IMR-90 (cell line): ENCODE measurements around the gene PATJ. TPM values are rescaled to one million over a fixed set of nuclear protein-coding genes. Genes with fewer than 3 reads are reported as not detected.

Experiments
- ATAC-seq: fragments of 200-7000 bp; cut with Tn5 transposase; 2 replicates; pipeline ENCODE4 v1.9.1; 2020; ENCODE audit warnings: low read depth, mild to moderate bottlenecking, moderate library complexity
- BruUV-seq: library from RNA; stranded (reverse); fragments of 400-500 nt; replicated peaks from 2 replicates; lab custom pipeline; 2021; lab: Mats Ljungman, UMichigan
- CTCF ChIA-PET: fragments of 300-600 bp; formaldehyde crosslinking; extraction: SDS; loops from one replicate; lab custom pipeline; 2021; ENCODE audit warnings: antibody characterized with exemption; lab: Yijun Ruan, JAX
- POLR2A ChIA-PET: fragments of 300-600 bp; sonication (Branson Sonifier 250); formaldehyde crosslinking; loops from one replicate; lab custom pipeline; 2022; ENCODE audit warnings: antibody characterized with exemption; ENCODE audit not compliant: unreplicated experiment; lab: Charles Lee
- DNase-seq: peaks from one replicate; pipeline ENCODE4 v3.0.0; 2013
- H2AFZ ChIP-seq: replicated peaks from 2 replicates; pipeline ENCODE3; 2013; ENCODE audit warnings: low read length, mild to moderate bottlenecking; ENCODE audit not compliant: poor library complexity
- H2AK5ac ChIP-seq: 2 replicates; pipeline ENCODE4 v1.6.1; 2013; ENCODE audit warnings: low read depth, low read length, inconsistent platforms
- H2AK9ac ChIP-seq: replicated peaks from 2 replicates; pipeline ENCODE3; 2013; ENCODE audit warnings: mild to moderate bottlenecking, low read depth, low read length, moderate library complexity; ENCODE audit not compliant: poor library complexity
- H2BK120ac ChIP-seq: 2 replicates; pipeline ENCODE4 v1.6.1; 2013; ENCODE audit warnings: low read depth, low read length, inconsistent platforms
- H2BK15ac ChIP-seq: 3 replicates; pipeline ENCODE4 v1.6.1; 2013; ENCODE audit warnings: low read depth, low read length, inconsistent platforms
- H2BK20ac ChIP-seq: 2 replicates; pipeline ENCODE4 v1.6.1; 2013; ENCODE audit warnings: low read depth, mild to moderate bottlenecking, inconsistent platforms, low read length, moderate library complexity
- H2BK5ac ChIP-seq: 2 replicates; pipeline ENCODE4 v1.6.1; 2013; ENCODE audit warnings: mild to moderate bottlenecking, low read depth, low read length, inconsistent platforms; ENCODE audit not compliant: poor library complexity, severe bottlenecking
- H3K14ac ChIP-seq: replicated peaks from 2 replicates; pipeline ENCODE4 v1.6.1; 2013; ENCODE audit warnings: low read depth, low read length, inconsistent platforms
- H3K18ac ChIP-seq: 2 replicates; pipeline ENCODE4 v1.6.1; 2013; ENCODE audit warnings: low read depth, low read length, control low read depth
- H3K23ac ChIP-seq: 2 replicates; pipeline ENCODE4 v1.6.1; 2013; ENCODE audit warnings: low read depth, low read length, inconsistent platforms
- H3K27ac ChIP-seq: 2 replicates; pipeline ENCODE4 v1.5.1; 2013; ENCODE audit warnings: mild to moderate bottlenecking, control low read depth, low read length; ENCODE audit not compliant: insufficient read depth
- H3K27me3 ChIP-seq: 2 replicates; pipeline ENCODE4 v1.6.1; 2013; ENCODE audit warnings: low read length; ENCODE audit not compliant: control insufficient read depth, insufficient read depth
- H3K36me3 ChIP-seq: 2 replicates; pipeline ENCODE4 v1.6.1; 2013; ENCODE audit warnings: low read length, mixed read lengths; ENCODE audit not compliant: control insufficient read depth, insufficient read depth
- H3K4ac ChIP-seq: 2 replicates; pipeline ENCODE4 v1.6.1; 2013; ENCODE audit warnings: low read depth, low read length, inconsistent platforms
- H3K4me1 ChIP-seq: 2 replicates; pipeline ENCODE4 v1.6.1; 2013; ENCODE audit warnings: low read length, mixed read lengths; ENCODE audit not compliant: control insufficient read depth, insufficient read depth
- H3K4me2 ChIP-seq: 2 replicates; pipeline ENCODE4 v1.6.1; 2013; ENCODE audit warnings: low read depth, mild to moderate bottlenecking, control low read depth, low read length, moderate library complexity
- H3K4me3 ChIP-seq: 2 replicates; pipeline ENCODE4 v1.5.1; 2013; ENCODE audit warnings: low read depth, mild to moderate bottlenecking, control low read depth, low read length, moderate library complexity; ENCODE audit not compliant: insufficient read depth
- H3K56ac ChIP-seq: 2 replicates; pipeline ENCODE4 v1.6.1; 2013; ENCODE audit warnings: low read length, inconsistent platforms; ENCODE audit not compliant: insufficient read depth; ENCODE audit errors: extremely low read depth
- H3K79me1 ChIP-seq, 2 experiments: 2 replicates each; pipeline ENCODE4 v1.6.1; 2013; ENCODE audit warnings: low read length in 2 of 2, inconsistent platforms in 1 of 2, low read depth in 1 of 2
- H3K9ac ChIP-seq: 2 replicates; pipeline ENCODE4 v1.6.1; 2013; ENCODE audit warnings: low read depth, low read length, control low read depth
- H3K9me1 ChIP-seq: 2 replicates; pipeline ENCODE4 v1.6.1; 2013; ENCODE audit warnings: low read length, inconsistent platforms; ENCODE audit not compliant: insufficient read depth
- H3K9me3 ChIP-seq: 2 replicates; pipeline ENCODE4 v1.6.1; 2013; ENCODE audit warnings: low read length; ENCODE audit not compliant: control insufficient read depth, insufficient read depth
- H4K20me1 ChIP-seq: 2 replicates; pipeline ENCODE4 v1.6.1; 2013; ENCODE audit warnings: low read length, inconsistent platforms; ENCODE audit not compliant: insufficient read depth
- H4K5ac ChIP-seq: 2 replicates; pipeline ENCODE4 v1.6.1; 2013; ENCODE audit warnings: mild to moderate bottlenecking, low read depth, low read length, control low read depth
- H4K8ac ChIP-seq, 2 experiments: 2 replicates each; pipeline ENCODE4 v1.6.1; 2013; ENCODE audit warnings: low read depth in 2 of 2, low read length in 2 of 2, control low read depth in 1 of 2, inconsistent platforms in 1 of 2
- H4K91ac ChIP-seq: 2 replicates; pipeline ENCODE4 v1.6.1; 2013; ENCODE audit warnings: low read depth, low read length, inconsistent platforms; ENCODE audit not compliant: insufficient read depth
- BHLHE40 ChIP-seq: fragments of 150-350 bp; IDR thresholded peaks from 2 replicates; pipeline ENCODE4 v1.6.1; 2016; ENCODE audit warnings: mild to moderate bottlenecking, low read depth, low read length
- CEBPB ChIP-seq: IDR thresholded peaks from 2 replicates; pipeline ENCODE4 v1.6.1; 2012; ENCODE audit warnings: low read depth, low read length, improper control_type of control experiment
- CHD1 ChIP-seq: IDR thresholded peaks from 2 replicates; pipeline ENCODE4 v1.6.1; 2012; ENCODE audit warnings: low read depth, low read length, improper control_type of control experiment
- ELK1 ChIP-seq: fragments of 150-350 bp; IDR thresholded peaks from 2 replicates; pipeline ENCODE4 v1.6.1; 2016; ENCODE audit warnings: low read depth, mild to moderate bottlenecking, low read length, moderate library complexity, borderline replicate concordance
- FOS ChIP-seq: fragments of 150-350 bp; IDR thresholded peaks from 2 replicates; pipeline ENCODE4 v1.6.1; 2016; ENCODE audit warnings: low read depth, low read length
- MAFK ChIP-seq: IDR thresholded peaks from 2 replicates; pipeline ENCODE4 v1.6.1; 2012; ENCODE audit warnings: low read depth, low read length, improper control_type of control experiment
- MAZ ChIP-seq: IDR thresholded peaks from 2 replicates; pipeline ENCODE4 v1.6.1; 2012; ENCODE audit warnings: low read depth, mild to moderate bottlenecking, low read length, improper control_type of control experiment, moderate library complexity, borderline replicate concordance
- MXI1 ChIP-seq: IDR thresholded peaks from 2 replicates; pipeline ENCODE4 v1.6.1; 2012; ENCODE audit warnings: low read depth, mild to moderate bottlenecking, low read length, moderate library complexity, borderline replicate concordance
- NFE2L2 ChIP-seq: fragments of 150-350 bp; IDR thresholded peaks from 2 replicates; pipeline ENCODE4 v1.6.1; 2016; ENCODE audit warnings: low read depth, mild to moderate bottlenecking, low read length
- POLR2A ChIP-seq: IDR thresholded peaks from 2 replicates; pipeline ENCODE4 v1.6.1; 2012; ENCODE audit warnings: mild to moderate bottlenecking, low read depth, low read length
- RAD21 ChIP-seq: IDR thresholded peaks from 2 replicates; pipeline ENCODE4 v1.6.1; 2012; ENCODE audit warnings: low read length, improper control_type of control experiment
- RCOR1 ChIP-seq: IDR thresholded peaks from 2 replicates; pipeline ENCODE4 v1.6.1; 2012; ENCODE audit warnings: mild to moderate bottlenecking, low read length, improper control_type of control experiment; ENCODE audit not compliant: insufficient replicate concordance
- RFX5 ChIP-seq: IDR thresholded peaks from 2 replicates; pipeline ENCODE4 v1.8.0; 2012; ENCODE audit warnings: low read depth, mild to moderate bottlenecking, low read length, moderate library complexity
- SMC3 ChIP-seq: fragments of 150-350 bp; IDR thresholded peaks from 2 replicates; pipeline ENCODE4 v1.6.1; 2016; ENCODE audit warnings: low read depth, mild to moderate bottlenecking, antibody characterized with exemption, low read length, moderate library complexity
- whole genome bisulfite sequencing, 2 experiments: methylation state at CpG; one replicate each; pipeline versions ENCODE4 v1.1.5 to v1.1.7; 2013; ENCODE audit warnings: missing lambda C conversion rate in 2 of 2; ENCODE audit not compliant: insufficient read length in 1 of 2; ENCODE audit errors: extremely low coverage in 2 of 2; 5-methylcytosine and 5-hydroxymethylcytosine counted together
- dilution Hi-C: fragments of 300-500 bp; cut with HindIII; formaldehyde crosslinking; loops from one replicate; pipeline ENCODE4 v1.14.3; 2018; ENCODE audit warnings: low sequenced_read_pairs; ENCODE audit not compliant: unreplicated experiment
- in situ Hi-C: fragments of 300-500 bp; cut with MboI; formaldehyde crosslinking; loops from 3 replicates; pipeline ENCODE4 v1.14.3; 2019; ENCODE audit warnings: low sequenced_read_pairs, inconsistent platforms, mixed read lengths
- intact Hi-C: fragments of 100-400 bp; cut with micrococcal nuclease; formaldehyde crosslinking; loops from 2 replicates; pipeline ENCODE4 v1.10.0; 2022
- polyA plus RNA-seq, 3 experiments: library from polyadenylated mRNA; depleted of rRNA; stranded (reverse); fragments of >200 nt; gene quantifications; 2 replicates each; pipeline ENCODE4 v1.2.3, GENCODE V29; 2012; ENCODE audit warnings: low replicate concordance in 1 of 3
- total RNA-seq: library from RNA; depleted of rRNA; stranded (reverse); fragments of >200 nt; gene quantifications from 2 replicates; pipeline ENCODE4 v1.2.3, GENCODE V29; 2012
- TF ChIP-seq, protein P1 (sequence below): fragments of 150-350 bp; IDR thresholded peaks from 2 replicates; pipeline ENCODE4 v1.6.1; 2017; ENCODE audit warnings: mild to moderate bottlenecking, antibody characterized with exemption, low read length, low read depth
- TF ChIP-seq, protein P2 (sequence below): conservative IDR thresholded peaks from 2 replicates; pipeline ENCODE4 v1.5.1; 2012; ENCODE audit warnings: mild to moderate bottlenecking, low read depth, low read length, improper control_type of control experiment

Gene PATJ
- total and polyA plus RNA-seq, 2 of the 4 experiments (the other 2 are of a cell fraction), result 2.0 to 3.4 TPM

- CTCF ChIA-PET, result interaction anchor here (1.5 kb wide), 1 partner anchor 13 kb away, joined by 6 read pairs; no protein-coding TSS in a partner anchor
- Histone ChIP-seq H4K91ac (no peak overlapping the region), H3K14ac (no peak overlapping the region), H2AK5ac (no peak overlapping the region), H3K27ac (no peak overlapping the region), H3K4me2 (no peak overlapping the region), H3K23ac (no peak overlapping the region), H2BK120ac (no peak overlapping the region), H4K5ac (no peak overlapping the region), H2BK20ac (no peak overlapping the region), H3K4ac (no peak overlapping the region), H3K9ac (no peak overlapping the region), H4K20me1 (no peaks in the 10 kb centered on the region), H3K56ac (no peak overlapping the region), H2AFZ (no peak overlapping the region), H3K4me1 (no peaks in the 10 kb centered on the region), H3K79me1 (no peaks in the 10 kb centered on the region), H2BK5ac (no peak overlapping the region), H2AK9ac (no peak overlapping the region), H3K9me1 (no peaks in the 10 kb centered on the region), H2BK15ac (no peak overlapping the region), H3K27me3 (no peaks in the 10 kb centered on the region), H3K9me3 (no peaks in the 10 kb centered on the region), H3K4me3 (no peak overlapping the region), H3K36me3 (no peaks in the 10 kb centered on the region), H4K8ac (no peak overlapping the region), H3K18ac (no peak overlapping the region)
- no TSS peak for BruUV-seq
- intact Hi-C loops, result no loop called here
- dilution Hi-C loops, result no loop called here
- POLR2A ChIA-PET, result no interaction called here
- no peak for ATAC-seq
- DNase-seq, result peak; percentile 17
- TF ChIP-seq MXI1 (no peak), SMC3 (no peak), CHD1 (no peak), BHLHE40 (no peak), POLR2A (no peak), MAFK (no peak), RCOR1 (no peak), FOS (no peak), ELK1 (no peak), NFE2L2 (no peak), MAZ (no peak), RAD21 (no peak), RFX5 (no peak), CEBPB (no peak)
- TF ChIP-seq, protein P1, sequence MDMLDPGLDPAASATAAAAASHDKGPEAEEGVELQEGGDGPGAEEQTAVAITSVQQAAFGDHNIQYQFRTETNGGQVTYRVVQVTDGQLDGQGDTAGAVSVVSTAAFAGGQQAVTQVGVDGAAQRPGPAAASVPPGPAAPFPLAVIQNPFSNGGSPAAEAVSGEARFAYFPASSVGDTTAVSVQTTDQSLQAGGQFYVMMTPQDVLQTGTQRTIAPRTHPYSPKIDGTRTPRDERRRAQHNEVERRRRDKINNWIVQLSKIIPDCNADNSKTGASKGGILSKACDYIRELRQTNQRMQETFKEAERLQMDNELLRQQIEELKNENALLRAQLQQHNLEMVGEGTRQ, result no peak
- TF ChIP-seq, protein P2, sequence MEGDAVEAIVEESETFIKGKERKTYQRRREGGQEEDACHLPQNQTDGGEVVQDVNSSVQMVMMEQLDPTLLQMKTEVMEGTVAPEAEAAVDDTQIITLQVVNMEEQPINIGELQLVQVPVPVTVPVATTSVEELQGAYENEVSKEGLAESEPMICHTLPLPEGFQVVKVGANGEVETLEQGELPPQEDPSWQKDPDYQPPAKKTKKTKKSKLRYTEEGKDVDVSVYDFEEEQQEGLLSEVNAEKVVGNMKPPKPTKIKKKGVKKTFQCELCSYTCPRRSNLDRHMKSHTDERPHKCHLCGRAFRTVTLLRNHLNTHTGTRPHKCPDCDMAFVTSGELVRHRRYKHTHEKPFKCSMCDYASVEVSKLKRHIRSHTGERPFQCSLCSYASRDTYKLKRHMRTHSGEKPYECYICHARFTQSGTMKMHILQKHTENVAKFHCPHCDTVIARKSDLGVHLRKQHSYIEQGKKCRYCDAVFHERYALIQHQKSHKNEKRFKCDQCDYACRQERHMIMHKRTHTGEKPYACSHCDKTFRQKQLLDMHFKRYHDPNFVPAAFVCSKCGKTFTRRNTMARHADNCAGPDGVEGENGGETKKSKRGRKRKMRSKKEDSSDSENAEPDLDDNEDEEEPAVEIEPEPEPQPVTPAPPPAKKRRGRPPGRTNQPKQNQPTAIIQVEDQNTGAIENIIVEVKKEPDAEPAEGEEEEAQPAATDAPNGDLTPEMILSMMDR, result no peak
- WGBS, 2 experiments, result no CpG with 5 or more reads among the region's 5 CpGs
- in situ Hi-C loops, result no loop called here
Measured at GRCh38 chr1:62068978-62069377, 326.7 kb downstream of the PATJ start.
